ENCODE results near the gene PCYOX1L. TPM values are rescaled to one million over a fixed set of nuclear protein-coding genes. Genes with fewer than 3 reads are reported as not detected.

Gene PCYOX1L
- polyA plus RNA-seq, 3 donors: 9.8 to 31.8 (median 13.5) TPM

GRCh38 chr5:149341876-149342275 lies 16.0 kb upstream of the PCYOX1L start:
- H3K9ac ChIP-seq (ENCODE audit: insufficient read depth, low read length, poor library complexity, severe bottlenecking): no peak overlapping the region
- no peaks in the 10 kb centered on the region for H3K27me3 ChIP-seq (ENCODE audit: control insufficient read depth in 2 of 2, insufficient read depth in 2 of 2, low read length in 2 of 2)
- peaks cover 16% of the 10 kb centered on the region for H3K79me2 ChIP-seq (ENCODE audit: insufficient read depth, low read length)
- H3K4me1 Mint-ChIP-seq: peaks cover 25% of the 10 kb centered on the region
- no peak for DNase-seq
- no peaks in the 10 kb centered on the region for H4K20me1 ChIP-seq (ENCODE audit: insufficient read depth, low read length)
- H3K36me3 Mint-ChIP-seq: no peaks in the 10 kb centered on the region
- H3K9me3 Mint-ChIP-seq: peaks cover 0 to 3% (median 0%) of the 10 kb centered on the region in 7 donors
- no peak overlapping the region for H3K4me2 ChIP-seq (replicated peaks; ENCODE audit: extremely low read depth, low read length, poor library complexity, severe bottlenecking)
- H3K27ac ChIP-seq (ENCODE audit: low read depth in 1 of 2, low read length in 2 of 2): no peak overlapping the region
- H3K36me3 ChIP-seq (replicated peaks in 1 of 2; ENCODE audit: control insufficient read depth in 1 of 2, insufficient read depth in 2 of 2, low read length in 2 of 2): no peaks in the 10 kb centered on the region
- TF ChIP-seq CTCF (IDR thresholded peaks at IDR 0.05): no peak
- H3K4me3 Mint-ChIP-seq: no peak overlapping the region
- peaks cover 23 to 26% of the 10 kb centered on the region in 2 donors for H3K4me1 ChIP-seq (ENCODE audit: control insufficient read depth in 1 of 2, insufficient read depth in 2 of 2, low read length in 2 of 2)
- no peak overlapping the region for H3K4me3 ChIP-seq (replicated peaks in 1 of 3; ENCODE audit: low read depth in 2 of 3, low read length in 3 of 3)
- H3K27ac Mint-ChIP-seq: no peak overlapping the region
- intact Hi-C loops (cut with micrococcal nuclease): no loop called here
- no peaks in the 10 kb centered on the region for H3K9me3 ChIP-seq (replicated peaks in 1 of 2; ENCODE audit: control insufficient read depth in 1 of 2, insufficient read depth in 1 of 2, low read length in 2 of 2)
- peaks cover 0 to 3% (median 2%) of the 10 kb centered on the region in 3 donors for H3K27me3 Mint-ChIP-seq (ENCODE audit: low read depth in 3 of 3)
- H2AFZ ChIP-seq (ENCODE audit: insufficient read depth, low read depth, low read length, poor library complexity, severe bottlenecking): no peak overlapping the region

- Histone ChIP-seq H3K79me2 (ENCODE audit: insufficient read depth, low read length) (peaks cover 39% of the 10 kb centered on the region), H3K9me3 (replicated peaks in 1 of 2; ENCODE audit: control insufficient read depth in 1 of 2, insufficient read depth in 1 of 2, low read length in 2 of 2) (no peaks in the 10 kb centered on the region), H4K20me1 (ENCODE audit: insufficient read depth, low read length) (no peaks in the 10 kb centered on the region), H3K4me3 (replicated peaks in 1 of 3; ENCODE audit: low read depth in 2 of 3, low read length in 3 of 3) (no peak overlapping the region), H3K27ac (ENCODE audit: low read depth in 1 of 2, low read length in 2 of 2) (no peak overlapping the region), H2AFZ (ENCODE audit: insufficient read depth, low read depth, low read length, poor library complexity, severe bottlenecking) (peak overlapping the region; percentile 92), H3K4me1 (ENCODE audit: control insufficient read depth in 1 of 2, insufficient read depth in 2 of 2, low read length in 2 of 2) (peaks cover 23 to 26% of the 10 kb centered on the region in 2 donors), H3K27me3 (ENCODE audit: control insufficient read depth in 2 of 2, insufficient read depth in 2 of 2, low read length in 2 of 2) (no peaks in the 10 kb centered on the region), H3K4me2 (replicated peaks; ENCODE audit: extremely low read depth, low read length, poor library complexity, severe bottlenecking) (no peak overlapping the region), H3K9ac (ENCODE audit: insufficient read depth, low read length, poor library complexity, severe bottlenecking) (no peak overlapping the region), H3K36me3 (replicated peaks in 1 of 2; ENCODE audit: control insufficient read depth in 1 of 2, insufficient read depth in 2 of 2, low read length in 2 of 2) (peaks cover 14 to 21% of the 10 kb centered on the region in 2 donors)
- TF ChIP-seq CTCF (IDR thresholded peaks at IDR 0.05): no peak
- Mint-ChIP-seq H3K4me1 (peaks cover 31% of the 10 kb centered on the region), H3K27ac (no peak overlapping the region), H3K36me3 (peaks cover 12 to 15% of the 10 kb centered on the region in 2 donors), H3K9me3 (peaks cover 0 to 3% (median 0%) of the 10 kb centered on the region in 7 donors), H3K27me3 (ENCODE audit: low read depth in 3 of 3) (peaks cover 0 to 2% (median 0%) of the 10 kb centered on the region in 3 donors), H3K4me3 (no peak overlapping the region)
- DNase-seq: no peak
- intact Hi-C loops (cut with micrococcal nuclease): no loop called here
- WGBS (ENCODE audit: insufficient coverage): no CpG with 5 or more reads among the region's 2 CpGs
Observed at GRCh38 chr5:149344151-149344550, 13.7 kb upstream of the PCYOX1L start.

Measured in CD14-positive monocyte (primary cell).